HG03565 (cell line): ENCODE data around the gene GPR108.
A peak's percentile ranks its signal among the peaks of the same experiment; 100 is the strongest.
"Not testable (repeated sequence)": the region's sequence is repeated elsewhere in the genome, so short reads cannot be mapped to it uniquely, and the experiment has no call there.

Source experiments
- ATAC-seq: cut with Tn5 transposase; IDR thresholded peaks from one replicate; pipeline ENCODE4 v1.9.1; 2021; ENCODE audit warnings: mild to moderate bottlenecking, moderate library complexity; ENCODE audit not compliant: unreplicated experiment

GPR108 gene

GRCh38 chr19:6761053-6761676 lies 23.8 kb upstream of the GPR108 start:
- no peak for ATAC-seq

- no peak for ATAC-seq
These were observed 23.2 kb upstream of the GPR108 start for GRCh38 chr19:6760606-6761005.

- no peak for ATAC-seq
These were observed 17.5 kb upstream of the GPR108 start for GRCh38 chr19:6754653-6755463.

- ATAC-seq: no peak
These were observed 16.8 kb upstream of the GPR108 start for GRCh38 chr19:6754136-6754535.

- peak; percentile 54 for ATAC-seq
These were observed 16.0 kb upstream of the GPR108 start for GRCh38 chr19:6753178-6754031.

- no peak for ATAC-seq
These were observed 15.1 kb upstream of the GPR108 start for GRCh38 chr19:6752256-6753177.

GRCh38 chr19:6751189-6751588 lies 13.8 kb upstream of the GPR108 start:
- ATAC-seq: no peak

GRCh38 chr19:6750062-6750461 lies 12.7 kb upstream of the GPR108 start:
- no peak for ATAC-seq

GRCh38 chr19:6748543-6748942 lies 11.2 kb upstream of the GPR108 start:
- not testable (repeated sequence) for ATAC-seq

- ATAC-seq: no peak
These were observed 8.6 kb upstream of the GPR108 start for GRCh38 chr19:6745965-6746364.

GRCh38 chr19:6744381-6745301 lies 7.3 kb upstream of the GPR108 start:
- no peak for ATAC-seq

- no peak for ATAC-seq
These were observed 6.5 kb upstream of the GPR108 start for GRCh38 chr19:6743714-6744380.

- no peak for ATAC-seq
These were observed 5.7 kb upstream of the GPR108 start for GRCh38 chr19:6743066-6743465.

GRCh38 chr19:6740589-6741343 lies 3.4 kb upstream of the GPR108 start:
- ATAC-seq: no peak

GRCh38 chr19:6739883-6740588 lies 2.7 kb upstream of the GPR108 start:
- ATAC-seq: no peak

GRCh38 chr19:6739390-6739882 lies 2.1 kb upstream of the GPR108 start, which contains the start of gene TRIP10:
Gene TRIP10 (plus strand): TSS chr19:6739680. CDS start chr19:6739762, 82 bp downstream.
- no peak for ATAC-seq

- ATAC-seq: no peak
These were observed 1.5 kb upstream of the GPR108 start for GRCh38 chr19:6738787-6739389.
